Middle frontal gyrus (tissue), 1 donor: ENCODE measurements around the gene NPEPL1.
"Not testable (repeated sequence)": the region's sequence is repeated elsewhere in the genome, so short reads cannot be mapped to it uniquely, and the experiment has no call there.

Experiments
- DNase-seq: peaks from one replicate; pipeline ENCODE4 v3.0.0-alpha.2; 2015; ENCODE audit warnings: low spot score; ENCODE audit errors: extremely low spot score

Gene NPEPL1

GRCh38 chr20:58712806-58713731 lies 20.5 kb downstream of the NPEPL1 start:
- DNase-seq, result no peak

- DNase-seq, result no peak
Observed at GRCh38 chr20:58713801-58714339, 21.3 kb downstream of the NPEPL1 start.

- DNase-seq, result no peak
Observed at GRCh38 chr20:58714340-58714922, 21.8 kb downstream of the NPEPL1 start.

GRCh38 chr20:58714923-58715351 lies 22.3 kb downstream of the NPEPL1 start:
- no peak for DNase-seq

- no peak for DNase-seq
Observed at GRCh38 chr20:58715391-58715800, 22.8 kb downstream of the NPEPL1 start.

- no peak for DNase-seq
Observed at GRCh38 chr20:58715801-58716475, 23.3 kb downstream of the NPEPL1 start.

- no peak for DNase-seq
Observed at GRCh38 chr20:58716476-58717277, 24.1 kb downstream of the NPEPL1 start.

- DNase-seq, result no peak
Observed at GRCh38 chr20:58717278-58718091, 24.9 kb downstream of the NPEPL1 start.

- DNase-seq, result no peak
Observed at GRCh38 chr20:58718121-58718563, 25.5 kb downstream of the NPEPL1 start.

- DNase-seq, result no peak
Observed at GRCh38 chr20:58718729-58719128, 26.1 kb downstream of the NPEPL1 start.

GRCh38 chr20:58719258-58719657 lies 26.7 kb downstream of the NPEPL1 start:
- no peak for DNase-seq

- no peak for DNase-seq
Observed at GRCh38 chr20:58719971-58720371, 27.4 kb downstream of the NPEPL1 start.

- no peak for DNase-seq
Observed at GRCh38 chr20:58720890-58721289, 28.3 kb downstream of the NPEPL1 start.

GRCh38 chr20:58721951-58722778 lies 29.6 kb downstream of the NPEPL1 start:
- DNase-seq, result no peak

- no peak for DNase-seq
Observed at GRCh38 chr20:58722877-58723627, 30.5 kb downstream of the NPEPL1 start.

- no peak for DNase-seq
Observed at GRCh38 chr20:58723628-58723984, 31.0 kb downstream of the NPEPL1 start.

GRCh38 chr20:58726156-58726555 lies 33.6 kb downstream of the NPEPL1 start:
- DNase-seq, result not testable (repeated sequence)

- no peak for DNase-seq
Observed at GRCh38 chr20:58731192-58731591, 38.6 kb downstream of the NPEPL1 start.

- no peak for DNase-seq
Observed at GRCh38 chr20:58737198-58737597, 44.6 kb downstream of the NPEPL1 start.
